ENCODE results near the gene SSH2. TPM values are rescaled to one million over a fixed set of nuclear protein-coding genes. Genes with fewer than 3 reads are reported as not detected.

Gene SSH2
- total RNA-seq, 4 donors from 2014 or later = 30.2 to 38.6 (median 35.5) TPM

- Histone ChIP-seq H3K36me3 (no peaks in the 10 kb centered on the region), H3K9me3 (no peaks in the 10 kb centered on the region), H3K4me1 (peaks cover 31 to 38% of the 10 kb centered on the region in 2 donors), H3K27ac (peak overlapping the region in 1 of 3 donors; percentile 10), H3K4me3 (replicated peaks in 1 of 3) (peak overlapping the region in 2 of 3 donors; percentile 29 to 58), H3K27me3 (no peaks in the 10 kb centered on the region)
- TF ChIP-seq CTCF (IDR thresholded peaks at IDR 0.05) = peak in 1 of 6 experiments; percentile 8
- TF ChIP-seq POLR2A (IDR thresholded peaks at IDR 0.05) = no peak
- DNase-seq = no peak
- intact Hi-C loops (cut with DNase I) = no loop called here
- WGBS, 2 donors = 16 to 74% methylated on average over 4 to 33 of the region's 64 CpGs
Measured at GRCh38 chr17:29593591-29594518, 336.2 kb downstream of the SSH2 start.

DNA sequence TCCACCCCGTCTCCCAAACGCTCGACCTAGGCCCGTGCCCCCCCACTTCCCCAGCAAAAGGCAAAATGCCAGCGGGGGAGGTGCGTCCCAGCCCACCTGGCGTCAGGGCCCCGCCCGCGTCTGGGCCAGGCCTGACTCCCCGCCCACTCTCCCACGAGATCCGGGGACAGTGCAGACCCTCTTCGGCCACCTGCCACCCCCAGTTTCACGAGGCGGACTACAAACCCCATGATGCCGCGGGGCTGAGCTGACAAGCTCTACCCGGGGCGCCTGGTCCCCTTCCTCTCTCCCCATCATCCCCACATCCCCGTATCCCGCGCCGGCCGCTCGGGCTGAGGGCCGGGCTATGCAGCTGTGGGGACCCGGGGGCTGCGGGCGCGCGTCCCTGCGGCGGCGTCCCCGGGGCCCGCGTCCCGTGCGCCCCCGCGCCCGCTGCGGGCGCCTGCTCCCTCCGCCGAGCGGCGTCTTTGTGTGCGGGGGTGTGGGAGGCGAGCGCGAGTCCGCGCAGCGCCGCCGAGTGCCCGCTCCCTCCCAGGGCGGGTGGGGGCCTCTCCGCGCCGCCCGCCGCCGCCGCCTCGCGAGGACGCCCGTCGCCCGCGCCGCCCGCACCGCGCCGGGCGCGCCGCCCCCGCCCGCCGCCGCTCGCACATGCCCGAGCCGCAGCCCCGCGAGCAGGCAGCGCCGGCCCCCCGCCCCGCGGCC, 337.0 kb downstream of the SSH2 start, which contains the start of gene ANKRD13B:
TSS of gene ANKRD13B (plus strand) at position 283 of the 702 bp plus-strand sequence. CDS start 490 bp downstream, outside the sequence.
- H3K4me1 ChIP-seq = peaks cover 39 to 43% of the 10 kb centered on the region in 2 donors
- DNase-seq = peak in 1 of 2 donors; percentile 33
- H3K27me3 ChIP-seq = no peaks in the 10 kb centered on the region
- TF ChIP-seq CTCF (IDR thresholded peaks at IDR 0.05) = no peak
- no peak for TF ChIP-seq POLR2A (IDR thresholded peaks at IDR 0.05)
- H3K36me3 ChIP-seq = no peaks in the 10 kb centered on the region
- peak within 1 kb of the TSS in 2 of 3 donors; percentile 29 to 58 for H3K4me3 ChIP-seq (replicated peaks in 1 of 3)
- no peaks in the 10 kb centered on the region for H3K9me3 ChIP-seq
- H3K27ac ChIP-seq = peak within 1 kb of the TSS; percentile 33 to 56 (median 56)
- 1 to 2% methylated on average over 9 to 14 of the region's 96 CpGs for WGBS, 2 donors
- intact Hi-C loops (cut with DNase I) = no loop called here

DNA sequence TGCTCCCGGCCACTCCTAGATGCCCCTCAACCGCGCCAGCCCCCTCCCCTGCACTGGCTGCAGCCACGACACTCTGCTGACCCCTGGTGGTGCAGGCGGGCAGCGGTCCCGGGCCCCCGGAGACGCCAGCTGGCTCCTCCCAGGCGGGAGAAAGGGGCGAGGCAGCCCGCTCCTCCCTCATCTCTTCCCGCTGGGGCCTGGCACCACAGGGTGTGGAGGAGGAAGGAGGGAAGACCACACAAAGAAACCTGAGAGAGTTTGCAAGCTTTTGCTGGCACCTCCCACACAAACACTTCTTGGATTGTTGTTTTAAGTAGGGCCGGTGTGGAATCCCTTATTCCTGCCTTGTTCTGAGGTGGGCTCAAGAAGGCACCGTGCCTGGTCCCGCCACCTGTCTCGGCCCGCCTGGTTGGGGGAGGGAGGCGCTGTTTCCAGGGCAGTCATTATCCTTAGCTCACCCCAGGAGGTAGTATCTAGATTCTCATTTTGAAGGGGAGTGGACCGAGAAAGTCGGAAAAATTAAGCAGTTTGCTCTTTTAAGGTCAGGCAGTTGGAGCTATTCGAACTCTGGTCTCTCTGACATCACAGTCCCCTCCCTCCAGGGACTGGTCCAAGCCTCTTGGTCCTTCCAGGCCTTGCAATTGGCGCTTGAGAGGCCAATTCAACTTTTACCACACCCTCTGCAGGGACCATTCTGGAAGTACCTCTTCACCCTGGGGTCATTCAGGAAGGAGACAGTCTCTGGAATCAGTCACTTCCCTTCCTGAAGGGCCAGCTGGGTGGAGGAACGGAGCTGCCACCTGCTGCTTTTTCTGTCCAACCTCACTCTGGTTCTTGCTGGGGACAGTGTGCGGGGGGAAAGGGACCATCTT, 338.1 kb downstream of the SSH2 start:
- Histone ChIP-seq H3K36me3 (no peaks in the 10 kb centered on the region), H3K4me1 (peaks cover 49 to 54% of the 10 kb centered on the region in 2 donors), H3K27ac (peak overlapping the region; percentile 33 to 79 (median 56)), H3K27me3 (no peaks in the 10 kb centered on the region), H3K4me3 (replicated peaks in 1 of 3) (no peak overlapping the region), H3K9me3 (no peaks in the 10 kb centered on the region)
- intact Hi-C loops (cut with DNase I) = no loop called here
- WGBS, 2 donors = 16 to 29% methylated on average over 17 to 25 of the region's 25 CpGs
- TF ChIP-seq CTCF (IDR thresholded peaks at IDR 0.05) (peak; percentile 82 to 98 (median 92)), POLR2A (IDR thresholded peaks at IDR 0.05) (peak in 1 of 2 donors; percentile 25)
- DNase-seq = peak; percentile 89

DNA sequence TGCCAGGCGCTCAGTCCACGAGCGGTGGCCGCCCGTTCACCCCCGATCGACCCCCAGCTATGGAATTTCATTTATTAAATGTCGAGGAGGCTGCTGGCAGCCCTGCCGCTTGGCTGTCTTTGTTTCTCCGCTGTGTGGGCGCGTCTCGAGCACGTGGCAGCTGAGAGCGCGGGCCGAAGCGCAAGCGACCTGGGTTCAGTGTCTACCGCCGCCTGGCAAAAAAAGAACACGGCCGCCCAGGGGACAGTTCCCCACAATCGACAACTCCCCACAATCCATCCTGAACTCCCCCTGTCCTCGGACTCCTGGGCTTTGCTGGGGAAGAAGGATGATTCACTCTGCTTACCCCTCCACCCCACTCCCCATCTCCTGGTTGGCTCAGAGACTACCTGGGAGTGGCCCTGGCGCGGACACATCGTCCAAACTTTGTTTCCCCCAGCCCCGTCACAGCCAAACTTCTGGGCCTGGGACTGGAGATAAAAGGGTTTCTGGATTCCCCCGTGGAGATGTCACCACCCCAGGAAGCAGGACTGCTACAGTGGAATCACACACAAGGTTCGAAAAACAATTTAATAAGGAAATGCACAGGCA, 338.8 kb downstream of the SSH2 start:
- 3 to 4% methylated on average over 26 to 31 of the region's 31 CpGs for WGBS, 2 donors
- Histone ChIP-seq H3K27me3 (no peaks in the 10 kb centered on the region), H3K36me3 (no peaks in the 10 kb centered on the region), H3K4me1 (peaks cover 50 to 60% of the 10 kb centered on the region in 2 donors), H3K27ac (peak overlapping the region; percentile 21 to 79 (median 56)), H3K9me3 (no peaks in the 10 kb centered on the region), H3K4me3 (replicated peaks in 1 of 3) (no peak overlapping the region)
- intact Hi-C loops (cut with DNase I) = no loop called here
- TF ChIP-seq CTCF (IDR thresholded peaks at IDR 0.05) = no peak
- TF ChIP-seq POLR2A (IDR thresholded peaks at IDR 0.05) = no peak
- DNase-seq = peak; percentile 55 to 56

All from thyroid gland (tissue), 4 donors.